Liver (tissue), 9 donors: ENCODE results near the gene DPYD. TPM values are rescaled to one million over a fixed set of nuclear protein-coding genes. Genes with fewer than 3 reads are reported as not detected.

Source experiments
- DNase-seq: peaks from one replicate; pipeline ENCODE4 v3.0.0-alpha.2; 2017; ENCODE audit warnings: low spot score
- H3K27ac ChIP-seq, 2 donors: one replicate each; pipeline ENCODE4 v1.7.0; 2013; ENCODE audit warnings: inconsistent platforms in 2 of 2, low read length in 2 of 2, control low read depth in 1 of 2, low read depth in 1 of 2, mild to moderate bottlenecking in 1 of 2
- H3K27me3 ChIP-seq, 4 donors: one replicate each; pipeline versions ENCODE4 v1.6.1 to v1.7.0; 2013; ENCODE audit warnings: low read length in 3 of 4, inconsistent platforms in 1 of 4, mild to moderate bottlenecking in 1 of 4, moderate library complexity in 1 of 4; ENCODE audit not compliant: control insufficient read depth in 4 of 4, insufficient read depth in 4 of 4
- H3K36me3 ChIP-seq, 4 donors: one replicate each; pipeline versions ENCODE4 v1.6.1 to v1.7.0; 2013; ENCODE audit warnings: low read length in 3 of 4, mild to moderate bottlenecking in 3 of 4, low read depth in 1 of 4, moderate library complexity in 1 of 4; ENCODE audit not compliant: control insufficient read depth in 4 of 4, insufficient read depth in 3 of 4
- H3K4me1 ChIP-seq, 4 donors: one replicate each; pipeline versions ENCODE4 v1.6.1 to v1.7.0; 2013; ENCODE audit warnings: low read length in 3 of 4, mild to moderate bottlenecking in 3 of 4, moderate library complexity in 1 of 4; ENCODE audit not compliant: control insufficient read depth in 4 of 4, insufficient read depth in 4 of 4
- H3K4me3 ChIP-seq, 3 donors: one replicate each; pipeline versions ENCODE4 v1.6.1 to v1.7.0; 2013; ENCODE audit warnings: low read length in 3 of 3, control low read depth in 1 of 3, low read depth in 1 of 3, mild to moderate bottlenecking in 1 of 3
- H3K9ac ChIP-seq, 2 donors: one replicate each; pipeline ENCODE4 v1.7.0; 2013; ENCODE audit warnings: low read length in 2 of 2, mild to moderate bottlenecking in 2 of 2, moderate library complexity in 2 of 2, control low read depth in 1 of 2, low read depth in 1 of 2
- H3K9me3 ChIP-seq, 4 donors: one replicate each; pipeline versions ENCODE4 v1.6.1 to v1.7.0; 2013; ENCODE audit warnings: low read length in 3 of 4; ENCODE audit not compliant: control insufficient read depth in 4 of 4
- ATF3 ChIP-seq: IDR thresholded peaks from 2 replicates; pipeline ENCODE4 v1.6.1; 2016; ENCODE audit warnings: antibody characterized with exemption
- CTCF ChIP-seq: fragments of 150-350 bp; IDR thresholded peaks from 2 replicates; pipeline ENCODE4 v1.5.1; 2017; ENCODE audit warnings: improper control_type of control experiment, low read depth, low read length; ENCODE audit not compliant: missing input control
- FOXA1 ChIP-seq: IDR thresholded peaks from 2 replicates; pipeline ENCODE4 v1.6.1; 2016; ENCODE audit warnings: antibody characterized with exemption
- FOXA2 ChIP-seq: IDR thresholded peaks from 2 replicates; pipeline ENCODE4 v1.6.1; 2016; ENCODE audit warnings: antibody characterized with exemption
- GABPA ChIP-seq, 2 donors: IDR thresholded peaks in 1 of 2; conservative IDR thresholded peaks in 1 of 2; 2 replicates each; pipeline ENCODE4 v1.6.1; 2016; ENCODE audit warnings: antibody characterized with exemption in 2 of 2, mild to moderate bottlenecking in 1 of 2, moderate library complexity in 1 of 2
- HNF4A ChIP-seq, 2 donors: conservative IDR thresholded peaks; 2 replicates each; pipeline ENCODE4 v1.6.1; 2016; ENCODE audit warnings: antibody characterized with exemption in 2 of 2, mild to moderate bottlenecking in 2 of 2
- JUND ChIP-seq, 2 donors: IDR thresholded peaks; 2 replicates each; pipeline ENCODE4 v1.6.1; 2016; ENCODE audit warnings: antibody characterized with exemption in 2 of 2
- NR2F2 ChIP-seq: IDR thresholded peaks from 2 replicates; pipeline ENCODE4 v1.6.1; 2016; ENCODE audit warnings: antibody characterized with exemption
- RAD21 ChIP-seq, 2 donors: IDR thresholded peaks; 2 replicates each; pipeline ENCODE4 v1.6.1; 2016; ENCODE audit warnings: antibody characterized with exemption in 2 of 2, mild to moderate bottlenecking in 2 of 2
- REST ChIP-seq: IDR thresholded peaks from 2 replicates; pipeline ENCODE4 v1.6.1; 2016; ENCODE audit warnings: antibody characterized with exemption, mild to moderate bottlenecking
- RXRA ChIP-seq, 2 donors: IDR thresholded peaks; 2 replicates each; pipeline ENCODE4 v1.6.1; 2017 to 2018; ENCODE audit warnings: antibody characterized with exemption in 2 of 2, mild to moderate bottlenecking in 1 of 2
- SP1 ChIP-seq: IDR thresholded peaks from 2 replicates; pipeline ENCODE4 v1.6.1; 2018; ENCODE audit warnings: antibody characterized with exemption, mild to moderate bottlenecking
- TAF1 ChIP-seq: conservative IDR thresholded peaks from 2 replicates; pipeline ENCODE4 v1.6.1; 2016; ENCODE audit warnings: antibody characterized with exemption, mild to moderate bottlenecking
- YY1 ChIP-seq: IDR thresholded peaks from 2 replicates; pipeline ENCODE4 v1.6.1; 2016; ENCODE audit warnings: antibody characterized with exemption, mild to moderate bottlenecking
- WGBS: extraction: QIAGEN DNeasy Blood & Tissue Kit; methylation state at CpG from one replicate; pipeline ENCODE4 v1.1.7; 2013; 5-methylcytosine and 5-hydroxymethylcytosine counted together
- polyA plus RNA-seq, 2 donors: library from polyadenylated mRNA; stranded (reverse) in 1 of 2; unstranded in 1 of 2; fragments of 200-250 nt in 1 of 2; fragments of >200 nt in 1 of 2; fragmentation: Nextera tagmentation in 1 of 2; extraction: Ambion mirVana in 1 of 2; gene quantifications; one replicate each; pipeline versions ENCODE4 v1.2.1 to v1.2.3, GENCODE V29; 2013 to 2015
- total RNA-seq, 2 donors: library from RNA; depleted of rRNA; stranded (reverse); fragments of >200 nt; gene quantifications; one replicate each; pipeline ENCODE4 v1.2.3, GENCODE V29; 2014
- donor health status: healthy.
- donor health status: healthy.
- donor health status: healthy.
- donor health status: healthy.
- donor health status: healthy.

The DPYD gene
- total and polyA plus RNA-seq, 4 donors: 16.2 to 142 (median 47.0) TPM

DNA sequence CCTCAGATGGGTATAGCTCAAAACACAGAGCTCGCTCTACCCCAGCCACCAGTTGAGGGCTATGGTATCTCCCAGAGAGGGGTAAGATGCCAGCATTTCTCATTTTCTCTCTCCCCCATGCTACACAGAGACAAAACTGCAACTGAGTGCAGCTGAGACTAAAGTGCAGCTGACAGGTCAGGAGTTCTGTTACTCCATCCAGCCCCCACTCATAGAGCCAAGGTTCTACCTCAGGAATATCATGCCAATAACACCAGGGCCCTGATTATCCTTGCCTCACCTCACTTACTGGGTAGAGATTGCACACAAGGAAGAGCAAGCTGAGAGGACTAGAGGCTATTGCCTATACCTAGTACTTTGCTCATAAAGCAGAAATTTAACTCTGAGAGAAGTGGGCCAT lies 34.6 kb downstream of the DPYD start:
- Histone ChIP-seq H3K4me1 (peaks cover 0 to 18% (median 7%) of the 10 kb centered on the region in 4 donors), H3K27me3 (no peaks in the 10 kb centered on the region), H3K9ac (no peak overlapping the region), H3K4me3 (no peak overlapping the region), H3K36me3 (peaks cover 0 to 12% (median 5%) of the 10 kb centered on the region in 4 donors), H3K9me3 (peaks cover 0 to 2% (median 0%) of the 10 kb centered on the region in 4 donors), H3K27ac (no peak overlapping the region)
- DNase-seq: no peak
- TF ChIP-seq RAD21 (IDR thresholded peaks at IDR 0.05) (no peak), SP1 (no peak), FOXA2 (no peak), FOXA1 (no peak), HNF4A (conservative IDR thresholded peaks at IDR 0.05) (peak; percentile 19 to 29), CTCF (no peak), GABPA (IDR thresholded peaks at IDR 0.05 in 1 of 2, conservative IDR thresholded peaks at IDR 0.05 in 1 of 2) (no peak), JUND (IDR thresholded peaks at IDR 0.05) (no peak), TAF1 (no peak)
- 98% methylated on average over 1 of the region's 1 CpG for WGBS

DNA sequence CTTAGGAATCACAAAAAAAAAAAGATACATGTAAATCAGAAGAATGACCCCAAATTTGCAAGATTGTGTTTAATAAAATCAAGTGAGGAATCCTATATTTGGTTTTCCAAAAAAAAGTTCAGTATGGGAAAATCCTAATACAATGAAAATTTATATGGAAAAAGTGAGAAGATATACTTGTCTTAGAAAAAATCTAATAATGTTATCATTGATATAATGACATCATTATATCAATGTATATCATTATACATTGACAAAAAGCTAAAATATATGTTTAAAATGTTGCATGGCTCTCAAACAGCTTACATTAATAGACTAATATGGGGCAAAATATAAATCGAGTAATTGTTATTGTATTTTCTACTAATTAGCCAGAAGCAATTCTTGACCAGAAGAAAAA lies 37.0 kb downstream of the DPYD start:
- Histone ChIP-seq H3K36me3 (peaks cover 0 to 15% (median 7%) of the 10 kb centered on the region in 4 donors), H3K27me3 (no peaks in the 10 kb centered on the region), H3K4me3 (no peak overlapping the region), H3K4me1 (peaks cover 0 to 18% (median 7%) of the 10 kb centered on the region in 4 donors), H3K9ac (no peak overlapping the region), H3K27ac (no peak overlapping the region), H3K9me3 (peaks cover 0 to under 1% (median 0%) of the 10 kb centered on the region in 4 donors)
- TF ChIP-seq YY1 (no peak), CTCF (no peak), GABPA (IDR thresholded peaks at IDR 0.05 in 1 of 2, conservative IDR thresholded peaks at IDR 0.05 in 1 of 2) (no peak), HNF4A (conservative IDR thresholded peaks at IDR 0.05) (no peak), SP1 (no peak), RAD21 (IDR thresholded peaks at IDR 0.05) (no peak), NR2F2 (no peak), REST (no peak), FOXA2 (no peak), RXRA (IDR thresholded peaks at IDR 0.05) (no peak), ATF3 (no peak)
- DNase-seq: no peak
- WGBS: 96% methylated on average over 1 of the region's 1 CpG
